GM18505 (cell line): ENCODE results near the gene C1orf167.

ENCODE experiments used
- ATAC-seq: cut with Tn5 transposase; IDR thresholded peaks from one replicate; pipeline ENCODE4 v1.9.1; 2021; ENCODE audit not compliant: unreplicated experiment
- POLR2A ChIP-seq: IDR thresholded peaks from 4 replicates; pipeline ENCODE4 v1.6.1; 2011; ENCODE audit warnings: borderline replicate concordance; ENCODE audit not compliant: insufficient read depth, insufficient read length; ENCODE audit errors: extremely low read depth

C1orf167 gene

DNA sequence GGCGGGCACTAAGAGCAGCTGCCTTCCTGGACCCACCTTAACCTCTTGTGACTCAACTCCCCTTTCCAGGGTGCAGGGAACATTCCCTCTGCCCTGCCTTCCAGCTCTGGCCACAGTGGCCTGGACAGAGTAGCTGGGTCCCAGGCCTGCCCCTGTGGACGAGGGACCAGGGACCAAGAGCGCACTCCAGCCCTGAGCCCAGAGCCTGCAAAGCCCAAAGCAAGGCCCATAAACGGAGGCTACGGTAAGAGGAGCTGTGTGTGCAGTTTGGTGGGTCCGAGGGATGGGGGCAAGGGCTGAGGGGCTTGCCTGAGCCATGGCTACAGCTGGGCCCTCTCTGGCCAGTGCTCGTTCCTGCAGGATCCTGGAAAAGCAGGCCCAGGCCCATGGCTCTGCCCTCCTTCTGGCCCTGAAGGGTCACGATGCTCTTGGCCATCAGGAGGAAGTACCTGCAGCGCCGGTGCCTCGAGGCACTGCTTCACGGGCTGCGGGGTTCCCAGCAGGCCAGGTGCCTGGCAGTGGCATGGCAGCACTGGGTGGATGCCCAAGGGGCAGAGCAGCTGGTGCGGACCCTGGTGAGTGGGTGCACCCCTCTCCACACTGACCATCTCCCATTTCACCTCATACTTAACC, 25.9 kb downstream of the C1orf167 start:
- ATAC-seq = no peak
- no peak for TF ChIP-seq POLR2A

DNA sequence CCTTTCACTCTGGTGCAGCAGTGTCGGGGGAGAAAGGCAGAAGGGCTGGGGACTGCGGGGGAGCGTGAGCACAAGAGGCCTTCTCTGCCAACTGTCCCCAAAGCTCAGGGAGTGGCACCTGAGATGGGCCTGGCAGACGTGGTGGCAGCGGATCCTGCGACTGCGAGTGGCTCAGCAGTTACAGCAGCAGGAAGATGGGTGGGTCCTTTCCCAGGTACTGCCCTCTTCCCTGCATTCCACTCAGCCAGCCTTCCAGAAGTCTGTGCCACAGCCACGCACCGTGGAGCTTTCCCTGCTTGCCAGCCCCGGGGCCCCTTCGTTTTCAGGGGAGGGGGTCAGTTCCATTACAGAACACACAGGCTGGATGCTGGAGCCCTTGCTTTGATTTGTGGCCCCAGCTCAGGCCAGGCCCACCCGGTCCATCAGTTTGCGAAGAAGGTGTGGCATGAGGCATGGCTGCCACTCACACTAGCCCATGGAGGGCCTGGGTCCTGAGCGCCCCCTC, 26.6 kb downstream of the C1orf167 start:
- no peak for ATAC-seq
- no peak for TF ChIP-seq POLR2A

DNA sequence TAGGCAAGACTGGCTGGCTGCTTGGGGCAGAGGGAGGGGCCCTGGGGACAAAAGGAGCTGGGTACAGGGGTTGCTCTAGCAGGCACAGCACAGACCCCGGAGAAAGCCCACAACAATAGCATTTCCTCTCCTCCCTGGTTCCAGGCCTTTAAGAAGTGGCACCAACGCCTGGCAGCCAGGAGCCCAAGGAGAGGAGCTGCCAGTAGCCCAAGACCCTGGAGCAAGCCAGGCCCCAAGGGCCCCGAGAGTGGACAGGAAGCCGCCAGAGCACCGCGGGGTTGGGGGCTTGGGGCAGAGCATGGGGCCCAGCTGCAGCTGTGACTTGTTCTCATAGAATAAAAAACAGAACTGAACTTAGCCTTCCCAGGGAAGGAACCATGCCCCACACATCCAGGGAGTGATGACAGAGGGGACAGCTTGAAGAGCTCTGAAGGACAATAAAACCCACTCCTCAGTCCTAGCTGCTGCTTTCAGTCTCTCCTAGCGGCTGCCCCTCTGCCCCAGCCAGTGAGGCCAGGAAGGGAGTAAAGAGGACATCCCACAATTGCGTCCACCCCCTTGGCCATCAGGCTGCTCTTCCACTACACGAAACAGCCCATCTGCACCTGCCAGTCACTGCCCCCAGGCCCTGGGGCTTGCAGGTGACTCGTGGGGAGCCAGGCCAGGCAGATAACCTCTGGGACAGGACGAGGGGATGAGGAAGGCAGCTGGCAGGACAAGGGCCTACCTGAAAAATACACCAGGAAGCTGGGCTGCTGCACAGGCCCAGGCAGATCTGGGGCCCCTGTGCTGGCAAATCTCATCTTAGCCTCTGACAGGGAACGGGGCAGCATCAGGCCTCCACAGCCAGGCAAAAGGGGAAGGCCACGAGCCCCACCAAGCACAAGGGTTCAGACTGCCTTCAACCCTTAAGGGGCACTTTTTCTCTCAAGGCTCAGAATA, 27.4 kb downstream of the C1orf167 start:
- TF ChIP-seq POLR2A = no peak
- ATAC-seq = no peak

DNA sequence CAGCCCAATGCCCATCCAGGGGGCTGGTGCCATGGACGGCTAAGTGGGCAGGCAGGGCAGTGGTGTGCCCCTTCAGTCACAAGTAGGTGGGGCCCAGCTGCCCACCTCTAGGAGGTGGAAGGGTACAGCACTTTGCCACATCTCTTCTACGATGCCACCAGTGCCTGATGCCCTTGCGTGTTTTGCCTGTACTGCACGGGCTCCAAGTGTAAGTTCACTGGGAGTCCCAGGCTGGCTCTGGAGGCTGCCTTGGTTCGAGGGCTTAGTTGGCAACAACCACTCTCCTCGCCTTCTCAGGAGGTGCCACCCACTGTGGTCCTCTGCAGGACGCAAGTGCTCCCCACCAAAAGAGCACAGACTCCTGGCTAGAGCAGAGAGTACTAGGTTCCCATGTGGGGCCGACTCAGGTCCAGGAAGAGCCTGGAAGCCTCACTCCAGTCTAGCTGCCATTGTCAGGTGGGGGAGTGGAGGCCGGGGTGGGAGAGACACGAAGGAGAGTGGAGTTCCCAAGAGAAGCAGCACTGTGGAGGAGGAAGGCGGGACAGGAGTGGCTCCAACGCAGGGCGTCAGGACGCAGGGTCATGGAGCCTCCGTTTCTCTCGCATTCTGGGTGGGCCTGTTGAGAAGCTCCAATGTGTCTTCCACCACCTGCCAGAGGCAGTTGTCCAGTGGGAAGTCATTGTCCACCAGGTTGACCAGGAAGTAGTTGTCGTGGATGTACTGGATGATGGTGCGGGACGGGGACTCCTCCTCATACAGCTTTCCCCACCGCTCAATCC, 28.3 kb downstream of the C1orf167 start:
- ATAC-seq = no peak
- TF ChIP-seq POLR2A = no peak

DNA sequence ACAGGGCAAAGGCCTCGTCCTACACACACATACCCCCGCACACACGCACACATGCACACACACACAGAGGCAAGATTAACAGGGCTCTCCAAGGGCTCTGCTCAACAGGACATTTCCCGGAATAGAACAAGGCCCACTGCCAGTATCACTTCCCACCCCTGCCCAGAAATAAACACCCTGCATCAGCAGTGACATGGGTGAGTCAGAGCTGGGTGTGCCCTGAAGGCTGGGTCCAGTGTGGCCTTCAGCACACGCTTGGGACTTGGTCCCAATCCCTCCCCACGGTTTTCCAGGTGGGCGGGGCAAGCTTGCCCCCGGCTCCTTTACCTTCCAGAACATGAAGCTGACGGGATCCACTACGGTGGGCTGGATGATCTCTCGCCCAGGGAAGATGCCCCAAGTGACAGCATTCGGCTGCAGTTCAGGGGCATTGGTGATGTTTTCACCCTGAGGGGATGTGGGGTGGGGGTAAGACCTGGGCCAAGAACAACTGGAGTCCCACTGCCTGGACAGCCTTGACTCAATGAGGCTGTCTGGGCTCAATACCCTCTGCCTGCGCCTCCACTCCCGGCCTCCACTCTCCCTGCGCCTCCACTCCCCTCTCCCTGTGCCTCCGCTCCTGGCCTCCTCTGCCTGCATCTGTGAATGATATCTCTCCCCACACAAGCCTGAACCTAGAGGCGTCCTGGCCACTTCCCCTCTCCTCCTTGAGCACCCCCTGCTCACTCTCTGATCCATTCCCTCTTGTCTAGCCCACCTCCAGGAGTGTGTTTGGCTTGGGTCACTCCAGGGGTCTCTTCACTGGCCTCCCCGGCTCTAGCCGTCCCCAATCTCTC, 29.1 kb downstream of the C1orf167 start:
- ATAC-seq = no peak
- TF ChIP-seq POLR2A = no peak

DNA sequence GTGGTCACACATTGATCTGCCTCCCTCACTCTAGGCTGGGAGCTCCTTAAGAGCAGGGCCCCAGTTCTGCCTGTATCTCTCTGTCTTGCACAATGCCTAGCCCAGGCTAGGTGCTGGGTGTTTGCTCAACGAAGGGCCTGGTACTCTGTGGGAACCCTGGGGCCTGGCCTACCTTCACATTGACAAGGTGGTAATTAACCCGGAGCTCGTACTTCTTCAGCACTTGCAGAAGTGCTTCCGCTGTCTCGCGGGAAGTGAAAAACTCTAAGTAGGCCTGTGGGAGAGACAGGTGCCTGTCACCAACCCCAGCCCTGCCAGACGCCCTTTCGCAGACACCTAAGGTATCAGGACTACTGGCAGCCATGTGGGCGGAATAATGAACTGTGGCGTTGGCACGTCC, 30.1 kb downstream of the C1orf167 start:
- ATAC-seq = no peak
- no peak for TF ChIP-seq POLR2A

DNA sequence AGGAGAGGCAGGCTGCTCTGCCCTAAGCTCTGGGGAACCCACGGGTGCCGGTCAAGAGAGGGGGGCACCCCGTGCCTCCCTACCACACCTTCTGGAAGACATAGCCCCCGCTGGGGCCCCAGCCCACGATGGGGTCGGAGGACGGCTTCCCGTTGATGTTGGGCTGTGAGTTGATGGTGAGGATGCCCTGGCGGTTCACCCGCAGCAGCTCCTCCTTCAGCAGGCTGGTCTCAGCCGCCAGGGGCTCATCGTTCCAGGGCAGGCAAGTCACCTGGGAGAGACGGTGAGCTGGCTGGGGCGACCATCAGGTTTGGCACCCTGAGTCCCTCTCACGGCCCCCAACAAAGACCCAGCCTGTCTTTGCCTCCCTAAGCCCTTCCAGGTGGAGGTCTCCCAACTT, 31.8 kb downstream of the C1orf167 start:
- no peak for ATAC-seq
- TF ChIP-seq POLR2A = no peak

DNA sequence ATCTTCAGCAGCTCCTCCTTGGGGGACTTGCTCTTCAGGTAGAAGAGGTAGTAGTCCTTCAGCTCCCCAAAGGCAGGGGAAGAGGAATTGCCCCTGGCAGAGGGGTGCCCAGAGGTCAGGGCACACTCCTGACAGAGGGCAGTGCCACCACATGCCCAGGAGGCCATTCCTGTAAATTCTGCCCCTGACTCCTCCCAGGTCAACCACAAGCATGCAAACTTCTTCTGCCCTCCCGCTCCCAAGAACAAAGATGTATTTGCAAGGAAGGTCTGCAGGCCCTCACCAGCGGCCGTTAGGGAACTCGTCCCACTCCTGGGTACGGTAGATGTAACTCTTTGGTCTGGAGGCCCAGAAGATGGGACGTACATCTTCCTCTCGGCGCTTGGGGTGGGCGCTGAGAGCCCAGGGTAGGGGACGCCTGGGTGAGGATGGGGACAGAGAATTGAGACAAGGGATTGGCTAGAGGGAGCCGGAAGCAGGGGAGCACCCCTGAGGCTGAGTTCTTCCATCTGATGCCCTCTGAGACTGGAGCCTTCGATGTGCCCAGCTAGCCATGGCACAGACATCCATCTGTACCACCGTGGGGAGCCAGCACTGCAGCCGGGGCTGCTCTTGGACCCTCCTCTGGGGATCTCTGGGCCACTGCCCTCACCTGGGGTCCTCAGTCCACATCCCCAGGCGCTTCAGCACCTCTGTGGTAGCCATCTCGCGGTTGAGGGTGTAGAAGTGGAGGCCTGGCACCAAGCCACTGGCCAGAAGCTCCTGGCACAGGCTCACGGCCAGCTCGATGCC, 32.6 kb downstream of the C1orf167 start:
- TF ChIP-seq POLR2A = no peak

DNA sequence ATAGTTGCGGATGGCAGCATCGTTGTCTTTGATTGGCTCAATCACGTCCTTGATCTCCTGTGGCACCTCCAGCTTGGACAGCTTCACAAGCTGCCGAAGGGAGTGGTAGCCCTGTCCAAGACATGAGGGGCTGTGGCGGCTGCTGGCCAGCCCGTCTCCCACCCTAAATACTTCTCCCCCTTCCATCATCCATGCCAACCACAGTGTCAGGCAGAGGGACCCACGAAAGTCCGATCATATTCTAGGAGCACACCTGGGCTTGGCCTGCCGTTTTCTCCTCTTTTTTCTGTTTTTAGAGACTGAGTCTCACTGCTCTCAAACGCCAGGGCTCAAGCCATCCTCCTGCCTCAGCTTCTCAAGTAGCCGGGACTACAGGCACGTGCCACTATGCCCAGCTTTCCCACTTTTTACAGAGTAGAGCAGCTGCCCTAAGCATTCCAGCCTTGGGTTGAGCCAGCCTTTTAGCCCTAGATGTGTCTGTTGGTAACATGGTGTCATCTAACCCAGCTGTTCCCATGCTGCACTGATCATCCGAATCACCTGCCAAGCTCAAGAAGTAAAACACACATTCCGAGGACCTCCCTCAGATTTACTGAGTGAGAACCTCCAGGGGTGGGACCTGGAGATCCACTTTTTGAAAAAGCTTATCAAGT, 33.4 kb downstream of the C1orf167 start:
- TF ChIP-seq POLR2A = no peak
- no peak for ATAC-seq

More for the DNA sequence above, 32.6 kb downstream of the C1orf167 start:
- no peak for ATAC-seq

DNA sequence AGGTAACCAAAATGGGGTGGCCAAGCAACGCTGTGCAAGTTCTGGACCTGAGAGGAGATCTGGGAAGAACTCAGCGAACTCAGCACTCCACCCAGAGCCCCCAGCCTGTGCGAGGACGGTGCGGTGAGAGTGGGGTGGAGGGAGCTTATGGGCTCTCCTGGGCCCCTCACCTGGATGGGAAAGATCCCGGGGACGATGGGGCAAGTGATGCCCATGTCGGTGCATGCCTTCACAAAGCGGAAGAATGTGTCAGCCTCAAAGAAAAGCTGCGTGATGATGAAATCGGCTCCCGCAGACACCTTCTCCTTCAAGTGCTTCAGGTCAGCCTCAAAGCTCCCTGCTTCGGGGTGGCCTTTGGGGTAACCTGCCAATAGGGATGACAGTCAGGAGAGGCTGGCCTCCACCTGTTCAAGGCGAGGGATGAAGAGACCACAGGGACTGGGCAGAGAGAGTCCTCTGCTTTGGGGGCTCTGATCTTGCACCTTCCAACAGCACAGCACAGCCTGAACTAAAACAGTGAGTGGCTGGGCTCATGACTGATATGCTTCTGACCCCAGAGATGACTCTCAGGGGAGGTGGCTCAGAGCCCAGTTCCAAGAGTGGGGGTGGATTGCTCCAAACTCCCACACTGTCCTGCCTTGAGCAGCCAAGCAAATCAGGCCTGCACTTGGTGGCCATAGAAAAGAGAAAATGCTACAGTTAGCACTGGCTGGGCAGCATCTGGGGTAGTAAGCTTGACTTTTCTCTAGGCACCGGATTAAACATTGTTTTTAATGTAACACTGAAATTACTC, 34.2 kb downstream of the C1orf167 start:
- no peak for ATAC-seq
- TF ChIP-seq POLR2A = no peak
